ENCODE data around the gene F12. TPM values are rescaled to one million over a fixed set of nuclear protein-coding genes. Genes with fewer than 3 reads are reported as not detected.
"Not testable (repeated sequence)": the region's sequence is repeated elsewhere in the genome, so short reads cannot be mapped to it uniquely, and the experiment has no call there.

Gene F12
- total and polyA plus RNA-seq, 4 donors: 0.23 to 1.8 (median 0.33) TPM; not detected in 1

DNA sequence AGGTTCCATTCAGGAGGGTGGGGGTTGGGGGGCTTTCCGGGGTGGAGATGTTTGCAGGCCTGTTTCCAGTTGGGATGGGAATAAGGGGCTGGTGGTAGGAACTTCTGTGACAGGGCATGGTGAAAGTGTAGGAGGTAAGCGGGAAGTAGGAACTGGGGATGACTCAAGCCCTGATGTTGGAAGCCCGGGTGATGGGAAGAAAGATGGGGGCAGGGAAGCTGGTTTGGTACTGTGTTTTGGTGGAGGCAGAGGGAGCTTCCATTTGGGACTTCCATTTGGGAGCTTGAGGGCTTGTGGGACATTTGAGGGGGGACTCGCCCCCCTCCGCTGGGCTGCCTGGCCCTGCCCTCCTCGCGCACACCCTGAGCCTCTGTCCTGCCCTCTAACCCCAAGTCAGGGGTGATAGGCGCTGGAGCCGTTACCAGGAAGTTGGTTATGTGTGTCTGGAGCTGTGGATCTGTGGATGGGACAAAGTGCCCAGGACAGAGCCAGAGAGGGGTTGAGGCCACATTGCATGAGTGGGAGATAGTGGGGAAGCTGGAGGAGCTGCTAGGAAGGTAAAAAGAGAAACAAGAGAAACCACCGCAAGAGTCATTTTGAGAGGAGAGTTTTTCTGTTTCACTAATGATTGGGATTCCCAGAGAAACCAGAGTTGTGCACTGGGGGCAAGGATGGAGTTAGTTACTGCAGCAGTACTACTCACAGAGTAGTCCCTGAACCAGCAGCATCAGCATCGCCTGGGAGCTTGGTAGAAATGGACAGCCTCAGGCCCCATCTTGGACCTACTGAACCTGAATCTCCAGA is 45.0 kb downstream of the F12 start:
- no peaks in the 10 kb centered on the region for H3K36me3 ChIP-seq (ENCODE audit: control insufficient read depth in 1 of 2, insufficient read depth in 2 of 2, low read length in 1 of 2)
- H3K4me1 ChIP-seq (ENCODE audit: control insufficient read depth in 1 of 2, insufficient read depth in 2 of 2, low read length in 2 of 2): no peaks in the 10 kb centered on the region
- no peaks in the 10 kb centered on the region for H3K9me3 ChIP-seq (ENCODE audit: control insufficient read depth, low read length)
- intact Hi-C loops (cut with DNase I): no loop called here
- DNase-seq (no peak), ATAC-seq (ENCODE audit: low FRiP score) (no peak)
- no peak overlapping the region for H3K4me3 ChIP-seq (ENCODE audit: low read length in 2 of 2)
- H3K27me3 ChIP-seq (ENCODE audit: control insufficient read depth in 1 of 2, insufficient read depth in 2 of 2, low read length in 1 of 2): no peaks in the 10 kb centered on the region
- 82% methylated on average over 11 of the region's 11 CpGs for WGBS, 2 donors
- H3K27ac ChIP-seq (ENCODE audit: low read depth in 1 of 2, low read length in 2 of 2): no peak overlapping the region

DNA sequence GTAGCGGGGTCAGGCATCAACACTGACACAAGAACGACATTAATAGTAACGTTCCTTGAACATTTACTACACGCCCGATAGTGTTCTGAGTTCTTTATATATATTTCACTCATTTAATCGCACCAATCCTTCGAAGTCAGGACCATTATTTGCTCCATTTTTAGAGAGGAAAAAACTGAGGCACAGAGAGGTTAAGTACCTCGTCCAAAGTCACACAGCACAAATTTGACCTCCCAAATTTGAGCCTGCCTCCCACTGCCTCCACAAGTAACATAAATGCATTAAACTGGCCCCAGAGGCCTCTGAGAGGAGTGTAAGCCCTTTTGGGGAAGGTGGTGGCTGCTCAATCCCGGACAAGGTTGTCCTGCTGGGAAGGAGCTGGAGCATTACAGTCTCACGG is 45.8 kb downstream of the F12 start:
- H3K27ac ChIP-seq (ENCODE audit: low read depth in 1 of 2, low read length in 2 of 2): no peak overlapping the region
- H3K36me3 ChIP-seq (ENCODE audit: control insufficient read depth in 1 of 2, insufficient read depth in 2 of 2, low read length in 1 of 2): no peaks in the 10 kb centered on the region
- H3K4me1 ChIP-seq (ENCODE audit: control insufficient read depth in 1 of 2, insufficient read depth in 2 of 2, low read length in 2 of 2): no peaks in the 10 kb centered on the region
- WGBS, 2 donors: 35 to 37% methylated on average over 10 of the region's 10 CpGs
- no peak overlapping the region for H3K4me3 ChIP-seq (ENCODE audit: low read length in 2 of 2)
- H3K9me3 ChIP-seq (ENCODE audit: control insufficient read depth, low read length): no peaks in the 10 kb centered on the region
- ATAC-seq (ENCODE audit: low FRiP score): no peak
- DNase-seq: no peak
- intact Hi-C loops (cut with DNase I): no loop called here
- H3K27me3 ChIP-seq (ENCODE audit: control insufficient read depth in 1 of 2, insufficient read depth in 2 of 2, low read length in 1 of 2): no peaks in the 10 kb centered on the region

DNA sequence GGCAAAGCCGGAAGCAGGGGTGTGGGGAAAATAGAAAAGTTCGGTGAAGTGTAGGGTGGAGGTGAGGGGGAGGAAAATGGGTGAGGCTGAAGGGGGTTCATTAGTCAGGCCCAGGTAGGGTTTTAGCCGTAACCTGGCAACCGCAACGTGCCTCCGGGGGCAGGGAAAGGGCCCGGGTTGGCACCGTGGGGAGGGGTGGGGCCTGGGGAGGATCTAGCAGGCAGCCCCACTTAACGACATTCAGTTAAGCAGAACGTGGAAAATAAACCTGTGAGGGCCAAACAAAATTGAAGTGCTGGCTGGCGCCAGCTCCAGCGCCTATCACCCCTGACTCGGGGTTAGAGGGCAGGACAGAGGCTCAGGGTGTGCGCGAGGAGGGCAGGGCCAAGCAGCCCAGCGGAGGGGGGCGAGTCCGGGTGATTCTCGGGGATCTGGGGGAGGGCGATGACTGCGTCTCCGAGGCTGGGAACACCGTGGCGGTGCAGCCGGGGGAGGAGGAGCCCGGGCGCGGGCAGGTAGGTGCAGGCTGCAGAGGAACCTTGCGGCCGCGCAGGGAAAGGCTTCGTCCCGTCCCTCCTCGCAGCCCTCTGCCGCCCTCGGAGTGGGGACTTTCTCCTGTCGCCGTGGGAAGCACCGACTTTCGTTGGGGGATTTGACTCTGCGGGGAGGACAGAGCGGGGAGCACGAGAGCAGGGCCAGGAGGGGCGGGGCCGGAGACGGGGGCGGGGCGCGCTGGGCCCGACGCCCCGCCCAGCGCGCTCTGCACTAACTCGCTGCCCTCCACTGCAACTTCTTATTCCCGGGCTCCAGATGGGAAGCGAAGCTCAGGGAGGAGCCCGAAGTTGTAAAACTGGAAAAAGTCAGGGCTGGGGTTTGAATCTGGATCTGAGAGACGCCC is 46.5 kb downstream of the F12 start:
- no peak overlapping the region for H3K27ac ChIP-seq (ENCODE audit: low read depth in 1 of 2, low read length in 2 of 2)

DNA sequence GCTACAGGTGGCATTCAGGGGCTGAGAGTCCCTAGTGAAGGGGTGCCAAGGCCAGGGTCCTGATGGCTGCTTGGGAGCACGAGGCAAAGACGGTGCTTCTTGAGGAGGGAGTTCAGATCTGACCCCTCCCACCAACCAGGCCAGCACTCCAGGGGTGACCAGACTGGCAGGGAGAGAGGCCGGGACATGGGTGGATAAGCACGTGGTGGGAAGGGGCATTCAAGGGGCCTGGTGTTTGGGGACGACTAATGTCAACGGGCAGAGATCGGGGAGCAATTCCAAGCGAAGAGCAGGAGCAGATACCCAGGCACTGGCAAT is 47.1 kb downstream of the F12 start:
- 53 to 59% methylated on average over 8 of the region's 8 CpGs for WGBS, 2 donors
- Histone ChIP-seq H3K27me3 (ENCODE audit: control insufficient read depth in 1 of 2, insufficient read depth in 2 of 2, low read length in 1 of 2) (no peaks in the 10 kb centered on the region), H3K4me3 (ENCODE audit: low read length in 2 of 2) (no peak overlapping the region), H3K36me3 (ENCODE audit: control insufficient read depth in 1 of 2, insufficient read depth in 2 of 2, low read length in 1 of 2) (no peaks in the 10 kb centered on the region), H3K27ac (ENCODE audit: low read depth in 1 of 2, low read length in 2 of 2) (no peak overlapping the region), H3K9me3 (ENCODE audit: control insufficient read depth, low read length) (no peaks in the 10 kb centered on the region), H3K4me1 (ENCODE audit: control insufficient read depth in 1 of 2, insufficient read depth in 2 of 2, low read length in 2 of 2) (no peaks in the 10 kb centered on the region)
- no peak for ATAC-seq (ENCODE audit: low FRiP score)
- intact Hi-C loops (cut with DNase I): no loop called here
- peak in 1 of 2 donors; percentile 52 for DNase-seq

More for the DNA sequence above, 46.5 kb downstream of the F12 start:
- peak; percentile 53 for ATAC-seq (ENCODE audit: low FRiP score)
- 10% methylated on average over 55 to 59 of the region's 59 CpGs for WGBS, 2 donors
- Histone ChIP-seq H3K9me3 (ENCODE audit: control insufficient read depth, low read length) (no peaks in the 10 kb centered on the region), H3K4me1 (ENCODE audit: control insufficient read depth in 1 of 2, insufficient read depth in 2 of 2, low read length in 2 of 2) (no peaks in the 10 kb centered on the region), H3K4me3 (ENCODE audit: low read length in 2 of 2) (no peak overlapping the region), H3K27me3 (ENCODE audit: control insufficient read depth in 1 of 2, insufficient read depth in 2 of 2, low read length in 1 of 2) (no peaks in the 10 kb centered on the region), H3K36me3 (ENCODE audit: control insufficient read depth in 1 of 2, insufficient read depth in 2 of 2, low read length in 1 of 2) (no peaks in the 10 kb centered on the region)
- peak; percentile 68 to 88 for DNase-seq
- intact Hi-C loops (cut with DNase I): no loop called here

DNA sequence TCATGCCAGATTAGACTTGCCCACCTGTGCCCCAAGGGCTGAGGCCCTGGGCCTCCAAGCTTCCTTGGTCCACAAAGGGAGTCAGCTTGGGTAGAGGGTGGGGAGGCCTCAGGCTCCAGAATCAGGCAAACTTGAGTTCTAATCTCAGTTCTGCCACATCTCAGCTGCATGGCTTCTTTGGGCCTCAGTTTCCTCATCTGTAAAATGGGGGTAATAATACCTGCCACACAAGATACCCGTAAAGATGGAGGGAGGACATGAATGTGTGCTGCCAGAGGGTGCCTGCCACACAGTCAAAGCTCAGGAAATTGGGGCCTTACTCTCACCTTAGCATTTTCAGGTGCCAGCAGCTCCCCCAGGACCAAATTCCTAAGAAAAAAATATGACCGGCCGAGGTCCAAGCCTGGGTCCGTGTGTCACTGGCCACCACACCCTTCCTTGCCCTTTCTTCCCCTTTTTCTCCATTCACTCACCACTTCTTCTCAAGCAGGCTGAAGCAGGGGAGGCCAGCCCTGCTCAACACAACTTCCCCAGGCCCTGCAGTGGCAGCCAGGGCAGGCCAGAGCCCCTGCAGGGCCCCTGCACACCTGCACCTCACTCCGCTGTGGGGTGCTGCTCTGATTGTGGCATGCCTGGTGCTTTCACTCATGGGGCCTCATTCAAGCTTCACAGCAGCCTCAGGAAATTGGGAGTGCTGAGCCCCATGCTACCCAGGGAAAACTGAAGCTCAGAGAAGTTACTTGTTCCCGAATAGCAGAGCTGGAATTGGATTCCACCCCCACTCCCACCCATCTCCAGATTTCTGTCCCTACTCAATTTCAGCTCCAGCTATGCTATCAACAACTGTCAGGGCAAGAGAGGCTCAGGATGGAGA is 47.7 kb downstream of the F12 start:
- WGBS, 2 donors: 73 to 74% methylated on average over 6 of the region's 6 CpGs

DNA sequence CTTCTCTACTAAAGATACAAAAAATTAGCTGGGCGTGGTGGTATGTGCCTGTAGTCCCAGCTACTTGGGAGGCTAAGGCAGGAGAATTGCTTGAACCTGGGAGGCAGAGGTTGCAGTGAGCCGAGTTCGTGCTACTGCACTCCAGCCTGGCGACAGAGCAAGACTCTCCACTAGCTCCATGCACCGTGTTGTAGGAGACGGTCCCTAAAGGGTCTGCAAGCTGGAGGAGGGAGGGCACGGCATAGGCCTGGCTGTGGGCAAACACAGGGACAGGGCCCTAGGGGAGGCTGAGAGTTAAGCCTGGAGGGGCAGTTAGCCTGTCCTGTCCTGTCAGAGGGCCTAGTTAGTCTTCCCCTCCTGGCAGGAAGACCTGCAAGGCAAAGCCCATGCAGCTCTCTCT is 48.6 kb downstream of the F12 start:
- H3K27ac ChIP-seq (ENCODE audit: low read depth in 1 of 2, low read length in 2 of 2); H3K4me1 ChIP-seq (ENCODE audit: control insufficient read depth in 1 of 2, insufficient read depth in 2 of 2, low read length in 2 of 2); H3K9me3 ChIP-seq (ENCODE audit: control insufficient read depth, low read length); DNase-seq; H3K27me3 ChIP-seq (ENCODE audit: control insufficient read depth in 1 of 2, insufficient read depth in 2 of 2, low read length in 1 of 2); ATAC-seq (ENCODE audit: low FRiP score); H3K36me3 ChIP-seq (ENCODE audit: control insufficient read depth in 1 of 2, insufficient read depth in 2 of 2, low read length in 1 of 2); H3K4me3 ChIP-seq (ENCODE audit: low read length in 2 of 2); intact Hi-C loops (cut with DNase I): not testable (repeated sequence)
- 87 to 89% methylated on average over 7 of the region's 7 CpGs for WGBS, 2 donors

More for the DNA sequence above, 47.7 kb downstream of the F12 start:
- Histone ChIP-seq H3K27me3 (ENCODE audit: control insufficient read depth in 1 of 2, insufficient read depth in 2 of 2, low read length in 1 of 2) (no peaks in the 10 kb centered on the region), H3K9me3 (ENCODE audit: control insufficient read depth, low read length) (no peaks in the 10 kb centered on the region), H3K4me3 (ENCODE audit: low read length in 2 of 2) (no peak overlapping the region), H3K27ac (ENCODE audit: low read depth in 1 of 2, low read length in 2 of 2) (no peak overlapping the region), H3K36me3 (ENCODE audit: control insufficient read depth in 1 of 2, insufficient read depth in 2 of 2, low read length in 1 of 2) (no peaks in the 10 kb centered on the region), H3K4me1 (ENCODE audit: control insufficient read depth in 1 of 2, insufficient read depth in 2 of 2, low read length in 2 of 2) (no peaks in the 10 kb centered on the region)
- DNase-seq (peak in 1 of 2 donors; percentile 47), ATAC-seq (ENCODE audit: low FRiP score) (no peak)
- intact Hi-C loops (cut with DNase I): no loop called here

DNA sequence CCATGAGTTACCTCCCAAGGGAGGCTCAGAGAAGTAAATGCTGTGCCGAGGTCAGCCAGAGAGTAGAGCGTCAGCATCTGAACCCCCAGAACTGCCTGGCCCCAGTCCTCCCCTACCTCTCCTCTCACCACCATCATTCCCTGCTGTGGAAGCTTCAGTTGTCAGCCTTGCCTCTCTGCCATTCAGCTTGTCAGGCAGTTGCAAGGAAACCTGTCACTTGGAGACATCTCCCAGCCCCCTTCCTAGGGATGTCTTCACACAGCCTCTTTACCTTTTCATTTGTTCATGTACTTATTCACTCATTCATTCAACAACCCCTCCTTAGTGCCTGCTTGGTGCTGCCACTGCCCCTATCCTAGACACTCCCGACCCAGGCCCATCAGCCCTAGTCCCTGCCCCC is 49.5 kb downstream of the F12 start:
- no peaks in the 10 kb centered on the region for H3K27me3 ChIP-seq (ENCODE audit: control insufficient read depth in 1 of 2, insufficient read depth in 2 of 2, low read length in 1 of 2)
- no peak for DNase-seq
- H3K27ac ChIP-seq (ENCODE audit: low read depth in 1 of 2, low read length in 2 of 2): no peak overlapping the region
- no peak for ATAC-seq (ENCODE audit: low FRiP score)
- intact Hi-C loops (cut with DNase I): no loop called here
- no peak overlapping the region for H3K4me3 ChIP-seq (ENCODE audit: low read length in 2 of 2)
- H3K4me1 ChIP-seq (ENCODE audit: control insufficient read depth in 1 of 2, insufficient read depth in 2 of 2, low read length in 2 of 2): no peaks in the 10 kb centered on the region
- 75 to 80% methylated on average over 3 of the region's 3 CpGs for WGBS, 2 donors
- H3K36me3 ChIP-seq (ENCODE audit: control insufficient read depth in 1 of 2, insufficient read depth in 2 of 2, low read length in 1 of 2): no peaks in the 10 kb centered on the region
- H3K9me3 ChIP-seq (ENCODE audit: control insufficient read depth, low read length): no peaks in the 10 kb centered on the region

DNA sequence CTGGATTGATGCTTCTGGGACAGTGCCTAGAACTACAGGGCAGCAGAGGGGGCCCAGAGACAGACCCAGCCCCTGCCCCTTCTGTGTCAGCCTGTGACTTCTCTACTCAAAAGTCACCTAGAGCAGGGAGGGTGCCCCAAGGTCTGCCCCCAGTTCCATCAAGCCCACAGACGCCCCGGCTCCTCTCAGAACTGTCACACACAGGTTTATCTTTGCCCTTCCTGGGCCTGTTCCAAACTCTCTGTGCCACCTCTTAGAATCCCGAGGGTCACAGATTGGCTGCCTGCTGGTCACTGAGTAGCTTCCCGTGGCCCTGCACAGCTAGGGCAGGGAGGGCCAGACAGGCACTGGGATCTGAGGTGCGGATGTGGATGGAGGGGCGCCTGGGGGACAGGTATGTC is 49.9 kb downstream of the F12 start:
- Histone ChIP-seq H3K4me3 (ENCODE audit: low read length in 2 of 2) (no peak overlapping the region), H3K4me1 (ENCODE audit: control insufficient read depth in 1 of 2, insufficient read depth in 2 of 2, low read length in 2 of 2) (no peaks in the 10 kb centered on the region), H3K9me3 (ENCODE audit: control insufficient read depth, low read length) (no peaks in the 10 kb centered on the region), H3K36me3 (ENCODE audit: control insufficient read depth in 1 of 2, insufficient read depth in 2 of 2, low read length in 1 of 2) (no peaks in the 10 kb centered on the region), H3K27ac (ENCODE audit: low read depth in 1 of 2, low read length in 2 of 2) (no peak overlapping the region), H3K27me3 (ENCODE audit: control insufficient read depth in 1 of 2, insufficient read depth in 2 of 2, low read length in 1 of 2) (no peaks in the 10 kb centered on the region)
- DNase-seq: no peak
- WGBS, 2 donors: 76 to 82% methylated on average over 6 of the region's 6 CpGs
- no peak for ATAC-seq (ENCODE audit: low FRiP score)
- intact Hi-C loops (cut with DNase I): no loop called here
